Measurements from ENCODE around the gene FGF4.

FGF4 gene, protein sequence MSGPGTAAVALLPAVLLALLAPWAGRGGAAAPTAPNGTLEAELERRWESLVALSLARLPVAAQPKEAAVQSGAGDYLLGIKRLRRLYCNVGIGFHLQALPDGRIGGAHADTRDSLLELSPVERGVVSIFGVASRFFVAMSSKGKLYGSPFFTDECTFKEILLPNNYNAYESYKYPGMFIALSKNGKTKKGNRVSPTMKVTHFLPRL

DNA sequence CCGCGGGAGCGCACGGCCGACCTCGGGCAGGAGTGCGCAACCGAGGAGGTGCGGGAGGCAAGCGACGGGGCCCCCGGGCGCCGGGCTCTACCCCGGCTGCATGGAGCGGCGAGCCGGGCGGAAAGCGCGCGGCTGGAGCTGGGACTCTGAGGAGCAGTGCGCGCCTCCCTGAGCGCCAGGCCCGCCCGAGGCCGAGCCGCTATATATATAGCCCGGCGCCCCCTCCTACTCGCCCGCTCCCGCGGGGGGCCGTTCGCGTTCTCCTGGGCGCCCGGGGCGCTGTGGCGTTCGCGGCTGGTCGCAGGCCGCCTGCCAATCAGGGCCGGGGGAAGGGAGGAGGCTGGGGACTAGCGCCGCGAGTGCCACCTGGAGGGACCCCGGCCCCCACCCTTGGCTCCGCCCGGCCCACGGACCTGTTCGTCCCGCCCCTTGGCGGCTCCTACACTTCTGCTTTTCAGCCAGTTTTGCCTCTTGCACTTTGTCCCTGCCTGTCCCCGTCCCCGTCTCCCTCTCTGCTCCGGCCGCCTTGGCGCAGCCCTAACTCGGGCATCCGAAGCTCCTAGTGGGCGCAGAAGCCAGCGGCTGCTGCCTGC lies at the start of gene FGF4:
Gene FGF4 (minus strand): TSS at position 179 of the 593 bp plus-strand sequence. CDS start 257 bp downstream, outside the sequence.
- DNase-seq (ENCODE audit: low read depth), result no peak
- no peak within 1 kb of the TSS for H3K4me3 ChIP-seq (ENCODE audit: control insufficient read depth, low read depth, low read length)
- TF ChIP-seq, protein P1, sequence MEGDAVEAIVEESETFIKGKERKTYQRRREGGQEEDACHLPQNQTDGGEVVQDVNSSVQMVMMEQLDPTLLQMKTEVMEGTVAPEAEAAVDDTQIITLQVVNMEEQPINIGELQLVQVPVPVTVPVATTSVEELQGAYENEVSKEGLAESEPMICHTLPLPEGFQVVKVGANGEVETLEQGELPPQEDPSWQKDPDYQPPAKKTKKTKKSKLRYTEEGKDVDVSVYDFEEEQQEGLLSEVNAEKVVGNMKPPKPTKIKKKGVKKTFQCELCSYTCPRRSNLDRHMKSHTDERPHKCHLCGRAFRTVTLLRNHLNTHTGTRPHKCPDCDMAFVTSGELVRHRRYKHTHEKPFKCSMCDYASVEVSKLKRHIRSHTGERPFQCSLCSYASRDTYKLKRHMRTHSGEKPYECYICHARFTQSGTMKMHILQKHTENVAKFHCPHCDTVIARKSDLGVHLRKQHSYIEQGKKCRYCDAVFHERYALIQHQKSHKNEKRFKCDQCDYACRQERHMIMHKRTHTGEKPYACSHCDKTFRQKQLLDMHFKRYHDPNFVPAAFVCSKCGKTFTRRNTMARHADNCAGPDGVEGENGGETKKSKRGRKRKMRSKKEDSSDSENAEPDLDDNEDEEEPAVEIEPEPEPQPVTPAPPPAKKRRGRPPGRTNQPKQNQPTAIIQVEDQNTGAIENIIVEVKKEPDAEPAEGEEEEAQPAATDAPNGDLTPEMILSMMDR (IDR thresholded peaks at IDR 0.05; ENCODE audit: control insufficient read depth, insufficient read depth, low read depth, low read length, missing control alignments), result no peak

- DNase-seq (ENCODE audit: low read depth), result no peak
- TF ChIP-seq, protein P1 (IDR thresholded peaks at IDR 0.05; ENCODE audit: control insufficient read depth, insufficient read depth, low read depth, low read length, missing control alignments), result no peak
- no peak overlapping the region for H3K4me3 ChIP-seq (ENCODE audit: control insufficient read depth, low read depth, low read length)
Measured at GRCh38 chr11:69823641-69824265, 48.6 kb upstream of the FGF4 start.

- TF ChIP-seq, protein P1 (IDR thresholded peaks at IDR 0.05; ENCODE audit: control insufficient read depth, insufficient read depth, low read depth, low read length, missing control alignments), result no peak
- H3K4me3 ChIP-seq (ENCODE audit: control insufficient read depth, low read depth, low read length), result no peak overlapping the region
- no peak for DNase-seq (ENCODE audit: low read depth)
Measured at GRCh38 chr11:69822676-69823494, 47.7 kb upstream of the FGF4 start.

DNA sequence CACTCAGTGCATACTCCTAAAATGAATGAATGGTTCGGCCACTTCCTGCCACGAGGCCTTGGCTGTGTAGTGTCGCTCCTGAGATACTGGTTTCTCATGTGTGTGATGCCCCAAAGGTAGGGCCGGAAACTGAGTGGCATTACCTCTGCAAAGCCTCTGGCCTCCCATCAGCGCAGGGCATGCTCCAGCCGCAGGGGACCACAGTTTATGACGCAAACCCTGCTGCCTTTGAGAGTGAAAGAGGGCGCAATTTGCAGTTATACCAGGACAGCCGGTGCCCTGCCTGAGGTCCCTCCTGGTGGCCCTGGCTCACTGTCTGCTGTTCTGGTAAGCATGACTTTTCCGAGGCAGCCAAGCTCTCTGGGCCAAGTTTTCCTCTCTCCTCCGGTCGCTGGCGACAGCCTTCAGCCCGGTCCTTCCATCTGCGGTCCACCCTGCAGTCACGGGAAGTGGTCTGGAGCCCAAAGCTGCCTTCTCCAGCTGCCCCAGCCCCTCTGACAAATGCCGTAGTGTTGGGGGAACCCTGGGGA lies 46.4 kb upstream of the FGF4 start:
- TF ChIP-seq, protein P1 (IDR thresholded peaks at IDR 0.05; ENCODE audit: control insufficient read depth, insufficient read depth, low read depth, low read length, missing control alignments), result no peak
- no peak for DNase-seq (ENCODE audit: low read depth)
- no peak overlapping the region for H3K4me3 ChIP-seq (ENCODE audit: control insufficient read depth, low read depth, low read length)

DNA sequence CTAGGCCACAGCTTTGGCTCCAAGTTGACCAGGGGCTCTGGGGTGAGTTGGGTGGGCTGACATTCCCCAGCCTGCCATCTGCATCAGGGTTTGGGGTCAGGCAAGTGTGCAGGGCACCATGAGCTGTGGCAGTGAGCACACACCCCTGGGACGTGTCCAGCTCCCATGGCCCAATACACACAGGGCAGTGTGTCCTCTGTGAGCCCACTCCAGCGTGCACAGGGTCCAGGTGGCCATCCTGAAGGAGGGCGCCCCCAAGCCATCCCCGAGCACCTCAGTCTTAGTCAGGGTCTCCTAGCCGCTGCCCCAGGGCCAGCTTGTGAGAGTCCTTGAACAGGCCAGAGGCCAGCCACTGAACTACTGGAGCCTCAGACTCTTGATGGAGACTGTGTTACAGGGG lies 45.3 kb upstream of the FGF4 start:
- TF ChIP-seq, protein P1 (IDR thresholded peaks at IDR 0.05; ENCODE audit: control insufficient read depth, insufficient read depth, low read depth, low read length, missing control alignments), result no peak
- no peak overlapping the region for H3K4me3 ChIP-seq (ENCODE audit: control insufficient read depth, low read depth, low read length)
- DNase-seq (ENCODE audit: low read depth), result no peak

GRCh38 chr11:69819541-69820070 lies 44.5 kb upstream of the FGF4 start:
- TF ChIP-seq, protein P1 (IDR thresholded peaks at IDR 0.05; ENCODE audit: control insufficient read depth, insufficient read depth, low read depth, low read length, missing control alignments), result no peak
- no peak overlapping the region for H3K4me3 ChIP-seq (ENCODE audit: control insufficient read depth, low read depth, low read length)
- no peak for DNase-seq (ENCODE audit: low read depth)
